Measurements from ENCODE around the gene DLG1.

GRCh38 chr3:197218210-197218609 lies 80.2 kb downstream of the DLG1 start:
- TF ChIP-seq CTCF (conservative IDR thresholded peaks at IDR 0.05 in 1 of 2, IDR thresholded peaks at IDR 0.05 in 1 of 2; ENCODE audit: low read depth in 1 of 2, low read length in 2 of 2) (no peak), EZH2 (IDR thresholded peaks at IDR 0.05; ENCODE audit: low read length, missing control alignments) (no peak)

Data from fibroblast of lung (primary cell).